Erythroblast (primary cell): Measurements from ENCODE around the gene FOXK1.

Experiments used
- GATA1 ChIP-seq: IDR thresholded peaks from 2 replicates; pipeline ENCODE4 v1.6.1; 2011; ENCODE audit warnings: low read depth, mild to moderate bottlenecking, control low read depth, low read length, moderate library complexity
- POLR2A ChIP-seq: IDR thresholded peaks from 2 replicates; pipeline ENCODE4 v1.6.1; 2011; ENCODE audit warnings: mild to moderate bottlenecking, low read length

DNA sequence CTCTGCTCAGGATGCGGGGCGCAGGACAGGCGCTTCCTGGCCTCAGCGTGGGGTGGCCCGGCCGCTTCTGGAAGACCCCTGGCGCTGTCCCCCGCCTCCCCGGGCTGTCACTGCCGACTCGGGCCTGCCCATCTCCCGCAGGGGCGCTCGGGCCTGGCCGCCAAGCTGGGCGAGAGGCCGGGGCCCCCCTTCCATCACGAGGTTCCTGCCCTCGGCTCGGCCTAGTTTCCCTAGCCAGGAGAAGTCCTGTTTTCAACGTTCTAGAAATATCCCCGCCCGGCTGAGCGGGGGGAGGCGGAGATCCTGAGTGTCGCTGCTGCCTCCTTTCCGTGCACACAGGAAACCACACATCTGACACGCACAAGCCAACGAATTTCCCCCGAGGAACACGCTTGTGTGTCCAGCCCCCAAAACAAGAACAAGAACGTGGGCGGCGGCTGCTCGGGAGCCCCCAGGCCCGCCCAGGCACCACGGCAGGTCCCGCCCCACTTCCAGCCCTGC is 127.0 kb downstream of the FOXK1 start:
- TF ChIP-seq POLR2A: no peak
- TF ChIP-seq GATA1: no peak
